ENCODE measurements around the gene MRM2.

The MRM2 gene

GRCh38 chr7:2219606-2220005 is 22.4 kb downstream of the MRM2 start:
- no peak for TF ChIP-seq CTCF (conservative IDR thresholded peaks at IDR 0.05; ENCODE audit: control insufficient read depth, insufficient read depth, low read depth, low read length)
- no peak for DNase-seq (ENCODE audit: low read depth)
- no peak overlapping the region for H3K4me3 ChIP-seq (ENCODE audit: control insufficient read depth, low read depth, low read length)

GRCh38 chr7:2219136-2219535 is 22.9 kb downstream of the MRM2 start:
- no peak overlapping the region for H3K4me3 ChIP-seq (ENCODE audit: control insufficient read depth, low read depth, low read length)
- no peak for TF ChIP-seq CTCF (conservative IDR thresholded peaks at IDR 0.05; ENCODE audit: control insufficient read depth, insufficient read depth, low read depth, low read length)
- DNase-seq (ENCODE audit: low read depth) = no peak

GRCh38 chr7:2218444-2218785 is 23.6 kb downstream of the MRM2 start:
- no peak overlapping the region for H3K4me3 ChIP-seq (ENCODE audit: control insufficient read depth, low read depth, low read length)
- no peak for TF ChIP-seq CTCF (conservative IDR thresholded peaks at IDR 0.05; ENCODE audit: control insufficient read depth, insufficient read depth, low read depth, low read length)

GRCh38 chr7:2217716-2218443 is 24.1 kb downstream of the MRM2 start:
- no peak for TF ChIP-seq CTCF (conservative IDR thresholded peaks at IDR 0.05; ENCODE audit: control insufficient read depth, insufficient read depth, low read depth, low read length)
- no peak overlapping the region for H3K4me3 ChIP-seq (ENCODE audit: control insufficient read depth, low read depth, low read length)
- DNase-seq (ENCODE audit: low read depth) = no peak

More at GRCh38 chr7:2218444-2218785, 23.6 kb downstream of the MRM2 start:
- DNase-seq (ENCODE audit: low read depth) = no peak

- TF ChIP-seq CTCF (conservative IDR thresholded peaks at IDR 0.05; ENCODE audit: control insufficient read depth, insufficient read depth, low read depth, low read length) = no peak
- no peak for DNase-seq (ENCODE audit: low read depth)
- H3K4me3 ChIP-seq (ENCODE audit: control insufficient read depth, low read depth, low read length) = no peak overlapping the region
Measured at GRCh38 chr7:2217206-2217605, 24.8 kb downstream of the MRM2 start.

- no peak for DNase-seq (ENCODE audit: low read depth)
- no peak for TF ChIP-seq CTCF (conservative IDR thresholded peaks at IDR 0.05; ENCODE audit: control insufficient read depth, insufficient read depth, low read depth, low read length)
- H3K4me3 ChIP-seq (ENCODE audit: control insufficient read depth, low read depth, low read length) = no peak overlapping the region
Measured at GRCh38 chr7:2215851-2216250, 26.2 kb downstream of the MRM2 start.

- no peak overlapping the region for H3K4me3 ChIP-seq (ENCODE audit: control insufficient read depth, low read depth, low read length)
- DNase-seq (ENCODE audit: low read depth) = no peak
- no peak for TF ChIP-seq CTCF (conservative IDR thresholded peaks at IDR 0.05; ENCODE audit: control insufficient read depth, insufficient read depth, low read depth, low read length)
Measured at GRCh38 chr7:2214636-2215035, 27.4 kb downstream of the MRM2 start.
